CD4-positive, alpha-beta T cell treated with Interleukin-10 for 1 hour (primary cell): ENCODE data around the gene ZNF500.
"Not testable (repeated sequence)": the region's sequence is repeated elsewhere in the genome, so short reads cannot be mapped to it uniquely, and the experiment has no call there.

Experiments used
- DNase-seq: peaks from one replicate; pipeline ENCODE4 v3.0.0-alpha.2; 2020

Gene ZNF500

GRCh38 chr16:4795828-4796572 is 29.0 kb upstream of the ZNF500 start:
- no peak for DNase-seq

GRCh38 chr16:4795181-4795827 is 28.3 kb upstream of the ZNF500 start, which contains the start of gene SMIM22:
TSS of gene SMIM22 (plus strand) at chr16:4795369. CDS start at chr16:4795735, 366 bp downstream.
- no peak for DNase-seq

- DNase-seq: no peak
These were observed 26.1 kb upstream of the ZNF500 start for GRCh38 chr16:4792951-4793513.

- DNase-seq: no peak
These were observed 23.9 kb upstream of the ZNF500 start for GRCh38 chr16:4790871-4791270.

- DNase-seq: no peak
These were observed 23.3 kb upstream of the ZNF500 start for GRCh38 chr16:4790261-4790660.

GRCh38 chr16:4788910-4789309 is 21.9 kb upstream of the ZNF500 start:
- no peak for DNase-seq

- no peak for DNase-seq
These were observed 21.5 kb upstream of the ZNF500 start for GRCh38 chr16:4788489-4788889.

GRCh38 chr16:4787627-4788482 is 20.9 kb upstream of the ZNF500 start, which contains the start of gene SEPTIN12:
TSS of gene SEPTIN12 (minus strand) at chr16:4788345. CDS start at chr16:4787645, 700 bp downstream.
- DNase-seq: no peak

GRCh38 chr16:4787068-4787467 is 20.1 kb upstream of the ZNF500 start:
- DNase-seq: no peak

GRCh38 chr16:4785758-4786433 is 18.9 kb upstream of the ZNF500 start:
- DNase-seq: no peak

GRCh38 chr16:4784444-4784987 is 17.6 kb upstream of the ZNF500 start:
- DNase-seq: not testable (repeated sequence)

- DNase-seq: no peak
These were observed 17.0 kb upstream of the ZNF500 start for GRCh38 chr16:4783951-4784336.

GRCh38 chr16:4783251-4783950 is 16.4 kb upstream of the ZNF500 start:
- no peak for DNase-seq

GRCh38 chr16:4780235-4780634 is 13.3 kb upstream of the ZNF500 start:
- DNase-seq: no peak

GRCh38 chr16:4778050-4778392 is 11.1 kb upstream of the ZNF500 start:
- no peak for DNase-seq

- no peak for DNase-seq
These were observed 10.5 kb upstream of the ZNF500 start for GRCh38 chr16:4777339-4778049.

GRCh38 chr16:4776141-4776705 is 9.3 kb upstream of the ZNF500 start:
- no peak for DNase-seq

GRCh38 chr16:4775005-4775404 is 8.0 kb upstream of the ZNF500 start:
- DNase-seq: no peak

GRCh38 chr16:4772351-4772750 is 5.4 kb upstream of the ZNF500 start:
- no peak for DNase-seq

GRCh38 chr16:4771646-4772045 is 4.7 kb upstream of the ZNF500 start:
- no peak for DNase-seq

GRCh38 chr16:4769306-4769638 is 2.3 kb upstream of the ZNF500 start:
- no peak for DNase-seq
